WI38 (cell line): Measurements from ENCODE around the gene SOWAHB.

Experiments
- H3K4me3 ChIP-seq: 2 replicates; pipeline ENCODE4 v1.5.1; 2011; ENCODE audit warnings: low read depth, mild to moderate bottlenecking, control low read depth, low read length
- TF ChIP-seq, protein P1 (sequence below): IDR thresholded peaks from 2 replicates; pipeline ENCODE4 v1.5.1; 2012; ENCODE audit warnings: low read depth, mild to moderate bottlenecking, control low read depth, low read length

Gene SOWAHB

DNA sequence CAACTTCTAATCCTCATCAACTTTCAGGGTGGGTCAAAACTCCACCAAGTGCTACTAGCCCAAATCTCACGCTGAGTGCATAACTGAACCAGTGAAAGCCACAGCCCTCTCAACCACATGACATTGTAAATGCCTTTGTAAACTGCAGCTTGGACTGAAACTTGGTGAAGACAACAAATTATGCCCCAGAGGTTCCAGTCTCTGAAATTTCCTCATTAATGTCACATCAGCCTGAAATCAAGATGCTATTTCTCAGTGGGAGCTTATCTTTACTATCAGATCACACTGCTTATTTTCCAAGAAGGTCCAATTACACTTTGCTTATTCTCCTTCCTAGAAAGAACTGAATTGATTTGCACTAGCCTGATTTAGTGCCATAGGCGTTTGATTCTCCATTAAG, 46.6 kb downstream of the SOWAHB start:
- no peak overlapping the region for H3K4me3 ChIP-seq
- TF ChIP-seq, protein P1, sequence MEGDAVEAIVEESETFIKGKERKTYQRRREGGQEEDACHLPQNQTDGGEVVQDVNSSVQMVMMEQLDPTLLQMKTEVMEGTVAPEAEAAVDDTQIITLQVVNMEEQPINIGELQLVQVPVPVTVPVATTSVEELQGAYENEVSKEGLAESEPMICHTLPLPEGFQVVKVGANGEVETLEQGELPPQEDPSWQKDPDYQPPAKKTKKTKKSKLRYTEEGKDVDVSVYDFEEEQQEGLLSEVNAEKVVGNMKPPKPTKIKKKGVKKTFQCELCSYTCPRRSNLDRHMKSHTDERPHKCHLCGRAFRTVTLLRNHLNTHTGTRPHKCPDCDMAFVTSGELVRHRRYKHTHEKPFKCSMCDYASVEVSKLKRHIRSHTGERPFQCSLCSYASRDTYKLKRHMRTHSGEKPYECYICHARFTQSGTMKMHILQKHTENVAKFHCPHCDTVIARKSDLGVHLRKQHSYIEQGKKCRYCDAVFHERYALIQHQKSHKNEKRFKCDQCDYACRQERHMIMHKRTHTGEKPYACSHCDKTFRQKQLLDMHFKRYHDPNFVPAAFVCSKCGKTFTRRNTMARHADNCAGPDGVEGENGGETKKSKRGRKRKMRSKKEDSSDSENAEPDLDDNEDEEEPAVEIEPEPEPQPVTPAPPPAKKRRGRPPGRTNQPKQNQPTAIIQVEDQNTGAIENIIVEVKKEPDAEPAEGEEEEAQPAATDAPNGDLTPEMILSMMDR, result no peak

DNA sequence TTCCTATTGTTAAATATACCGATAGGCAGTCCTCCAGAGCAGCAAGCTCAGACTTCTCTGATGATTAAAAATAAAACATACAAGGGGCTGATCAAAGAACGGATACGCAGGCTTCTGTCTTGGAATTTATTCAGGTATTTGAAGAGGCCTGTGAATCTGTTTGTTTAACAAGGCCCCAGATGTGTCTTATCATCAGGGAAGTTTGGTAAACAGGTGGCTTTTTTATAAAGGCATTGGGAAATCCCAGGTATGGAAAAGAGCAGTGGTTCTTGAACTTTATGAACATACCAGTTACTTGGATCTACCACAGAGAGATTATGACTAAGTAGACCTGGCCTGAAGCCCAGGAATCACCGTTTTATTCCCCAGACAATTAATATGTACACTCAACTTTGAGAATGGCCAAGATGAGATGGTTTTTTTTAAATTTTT, 47.9 kb downstream of the SOWAHB start:
- TF ChIP-seq, protein P1, result no peak
- no peak overlapping the region for H3K4me3 ChIP-seq
